Measurements from ENCODE around the gene OARD1.

GRCh38 chr6:41073968-41074691, 2.0 kb upstream of the OARD1 start:
- no peak for TF ChIP-seq CTCF (conservative IDR thresholded peaks at IDR 0.05; ENCODE audit: low read length)
- no peak for TF ChIP-seq EZH2phosphoT487 (IDR thresholded peaks at IDR 0.05; ENCODE audit: borderline replicate concordance)

Measured in Loucy (cell line).